IPS-18a (cell line): ENCODE results near the gene IFT81.
"Not testable (repeated sequence)": the region's sequence is repeated elsewhere in the genome, so short reads cannot be mapped to it uniquely, and the experiment has no call there.

ENCODE experiments used
- H3K27ac ChIP-seq: one replicate; pipeline ENCODE4 v1.5.1; 2013; ENCODE audit warnings: low read length
- H3K27me3 ChIP-seq: one replicate; pipeline ENCODE4 v1.6.1; 2013; ENCODE audit warnings: mild to moderate bottlenecking, low read length; ENCODE audit not compliant: control insufficient read depth, insufficient read depth
- H3K36me3 ChIP-seq: one replicate; pipeline ENCODE4 v1.6.1; 2013; ENCODE audit warnings: low read depth, low read length; ENCODE audit not compliant: control insufficient read depth
- H3K4me1 ChIP-seq: one replicate; pipeline ENCODE4 v1.6.1; 2013; ENCODE audit warnings: low read depth, low read length; ENCODE audit not compliant: control insufficient read depth
- H3K4me3 ChIP-seq: one replicate; pipeline ENCODE4 v1.5.1; 2013; ENCODE audit warnings: low read length
- H3K9ac ChIP-seq: one replicate; pipeline ENCODE4 v1.6.1; 2013; ENCODE audit warnings: mild to moderate bottlenecking, low read length, moderate library complexity
- H3K9me3 ChIP-seq: one replicate; pipeline ENCODE4 v1.6.1; 2013; ENCODE audit warnings: low read depth, low read length; ENCODE audit not compliant: control insufficient read depth

The IFT81 gene

GRCh38 chr12:110222433-110222832, 98.3 kb downstream of the IFT81 start:
- Histone ChIP-seq H3K4me1 (no peaks in the 10 kb centered on the region), H3K27ac (no peak overlapping the region), H3K9me3 (no peaks in the 10 kb centered on the region), H3K27me3 (no peaks in the 10 kb centered on the region), H3K4me3 (no peak overlapping the region), H3K36me3 (no peaks in the 10 kb centered on the region), H3K9ac (no peak overlapping the region)

DNA sequence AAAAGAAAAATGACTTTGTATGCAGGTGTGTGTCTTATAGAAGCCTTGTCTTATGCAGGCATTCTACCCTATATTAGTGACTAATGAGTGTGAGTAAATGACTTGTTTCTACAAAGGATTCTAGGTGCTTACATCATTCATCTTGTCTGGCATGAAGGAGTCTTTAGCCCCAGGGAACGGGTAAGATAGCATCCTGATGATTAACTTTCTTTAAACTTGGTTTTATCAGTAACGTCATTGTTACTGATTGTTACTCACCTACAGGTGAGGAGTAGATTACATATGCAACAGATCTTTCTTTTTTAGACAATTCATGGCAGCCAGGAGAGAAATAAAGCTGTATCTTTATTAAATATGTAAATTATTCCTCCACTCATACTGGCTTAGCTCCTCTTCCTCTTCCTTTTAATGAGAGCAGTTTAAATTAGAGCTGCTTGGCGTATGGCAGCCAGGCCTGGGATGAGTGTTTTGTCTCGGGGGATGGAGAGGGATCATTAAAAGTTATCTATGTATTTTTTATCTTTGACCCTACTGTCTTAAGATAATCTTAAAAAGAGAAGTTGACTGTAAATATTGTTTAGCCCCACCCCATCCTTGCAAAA, 99.7 kb downstream of the IFT81 start:
- no peaks in the 10 kb centered on the region for H3K4me1 ChIP-seq
- no peaks in the 10 kb centered on the region for H3K9me3 ChIP-seq
- H3K9ac ChIP-seq = no peak overlapping the region
- H3K36me3 ChIP-seq = no peaks in the 10 kb centered on the region
- H3K27ac ChIP-seq = no peak overlapping the region
- no peak overlapping the region for H3K4me3 ChIP-seq
- no peaks in the 10 kb centered on the region for H3K27me3 ChIP-seq

- H3K36me3 ChIP-seq = no peaks in the 10 kb centered on the region
- H3K27me3 ChIP-seq = no peaks in the 10 kb centered on the region
- H3K9ac ChIP-seq = no peak overlapping the region
- no peak overlapping the region for H3K27ac ChIP-seq
- no peak overlapping the region for H3K4me3 ChIP-seq
- no peaks in the 10 kb centered on the region for H3K4me1 ChIP-seq
- H3K9me3 ChIP-seq = no peaks in the 10 kb centered on the region
Observed at GRCh38 chr12:110224379-110225304, 100.5 kb downstream of the IFT81 start.

DNA sequence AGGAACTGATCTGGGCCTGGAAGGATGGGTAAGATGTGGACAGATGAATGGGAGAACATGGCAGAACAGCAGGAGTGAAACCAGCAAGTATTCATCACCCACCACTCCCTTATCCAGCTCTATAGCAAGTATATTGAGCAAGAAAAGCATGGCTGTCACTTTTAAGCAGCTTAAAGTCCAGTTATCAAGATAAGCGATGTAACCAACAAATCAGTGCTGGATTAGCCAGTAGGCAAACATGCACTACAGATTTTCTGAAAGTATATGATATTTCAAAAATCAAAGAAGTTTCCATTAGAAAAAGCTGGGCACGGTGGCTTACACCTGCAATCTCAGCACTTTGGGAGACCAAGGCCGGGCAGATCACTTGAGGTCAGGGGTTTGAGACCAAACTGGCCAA, 103.0 kb downstream of the IFT81 start:
- H3K36me3 ChIP-seq = no peaks in the 10 kb centered on the region
- H3K27ac ChIP-seq = no peak overlapping the region
- no peaks in the 10 kb centered on the region for H3K9me3 ChIP-seq
- H3K27me3 ChIP-seq = no peaks in the 10 kb centered on the region
- no peak overlapping the region for H3K9ac ChIP-seq
- no peak overlapping the region for H3K4me3 ChIP-seq
- no peaks in the 10 kb centered on the region for H3K4me1 ChIP-seq

DNA sequence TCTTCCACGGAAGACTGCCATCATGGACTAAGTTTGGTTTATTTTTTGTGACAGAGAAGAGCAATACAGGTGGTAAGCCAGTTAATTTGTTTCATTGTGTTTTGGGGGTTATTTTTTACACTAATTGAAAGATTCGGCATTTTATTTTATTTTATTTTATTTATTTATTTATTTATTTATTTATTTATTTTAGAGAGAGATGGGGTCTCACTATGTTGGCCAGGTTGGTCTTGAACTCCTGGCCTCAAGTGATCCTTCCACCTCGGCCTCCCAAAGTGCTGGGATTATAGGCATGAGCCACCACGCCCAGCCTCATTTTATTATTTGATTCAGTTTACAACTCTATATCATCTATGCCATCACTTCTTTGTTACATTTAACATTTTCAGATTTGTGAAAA, 104.2 kb downstream of the IFT81 start:
- H3K4me3 ChIP-seq, H3K36me3 ChIP-seq, H3K9me3 ChIP-seq, H3K27me3 ChIP-seq, H3K4me1 ChIP-seq, H3K9ac ChIP-seq, H3K27ac ChIP-seq: not testable (repeated sequence)

DNA sequence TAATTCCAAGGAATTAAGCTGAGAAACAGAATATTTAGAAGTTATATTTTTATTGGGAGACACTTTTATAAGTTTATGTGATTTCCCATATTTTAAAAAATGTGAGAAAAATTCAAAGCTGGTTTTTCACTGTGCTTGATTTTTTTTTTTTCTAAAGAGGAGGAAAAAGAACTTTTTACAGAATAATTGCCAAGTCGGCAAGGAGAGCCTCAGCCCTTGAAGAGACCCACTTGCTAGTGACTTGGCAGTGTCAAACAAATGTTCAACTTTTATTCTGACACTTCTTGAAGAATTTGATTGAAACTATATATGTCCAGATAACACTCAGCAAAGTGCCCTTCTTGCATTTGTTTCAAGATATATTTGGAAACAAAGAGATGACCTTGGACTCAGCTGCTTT, 104.6 kb downstream of the IFT81 start:
- Histone ChIP-seq H3K4me3 (no peak overlapping the region), H3K9me3 (no peaks in the 10 kb centered on the region), H3K27me3 (no peaks in the 10 kb centered on the region), H3K4me1 (no peaks in the 10 kb centered on the region), H3K27ac (no peak overlapping the region), H3K9ac (no peak overlapping the region), H3K36me3 (no peaks in the 10 kb centered on the region)

GRCh38 chr12:110229409-110229808, 105.3 kb downstream of the IFT81 start:
- H3K9ac ChIP-seq = no peak overlapping the region
- no peak overlapping the region for H3K27ac ChIP-seq
- H3K36me3 ChIP-seq = no peaks in the 10 kb centered on the region
- no peak overlapping the region for H3K4me3 ChIP-seq
- H3K27me3 ChIP-seq = no peaks in the 10 kb centered on the region
- no peaks in the 10 kb centered on the region for H3K4me1 ChIP-seq
- no peaks in the 10 kb centered on the region for H3K9me3 ChIP-seq

- no peak overlapping the region for H3K27ac ChIP-seq
- H3K4me1 ChIP-seq = no peaks in the 10 kb centered on the region
- H3K4me3 ChIP-seq = no peak overlapping the region
- no peaks in the 10 kb centered on the region for H3K36me3 ChIP-seq
- H3K27me3 ChIP-seq = no peaks in the 10 kb centered on the region
- no peak overlapping the region for H3K9ac ChIP-seq
- H3K9me3 ChIP-seq = no peaks in the 10 kb centered on the region
Observed at GRCh38 chr12:110230655-110231054, 106.5 kb downstream of the IFT81 start.

DNA sequence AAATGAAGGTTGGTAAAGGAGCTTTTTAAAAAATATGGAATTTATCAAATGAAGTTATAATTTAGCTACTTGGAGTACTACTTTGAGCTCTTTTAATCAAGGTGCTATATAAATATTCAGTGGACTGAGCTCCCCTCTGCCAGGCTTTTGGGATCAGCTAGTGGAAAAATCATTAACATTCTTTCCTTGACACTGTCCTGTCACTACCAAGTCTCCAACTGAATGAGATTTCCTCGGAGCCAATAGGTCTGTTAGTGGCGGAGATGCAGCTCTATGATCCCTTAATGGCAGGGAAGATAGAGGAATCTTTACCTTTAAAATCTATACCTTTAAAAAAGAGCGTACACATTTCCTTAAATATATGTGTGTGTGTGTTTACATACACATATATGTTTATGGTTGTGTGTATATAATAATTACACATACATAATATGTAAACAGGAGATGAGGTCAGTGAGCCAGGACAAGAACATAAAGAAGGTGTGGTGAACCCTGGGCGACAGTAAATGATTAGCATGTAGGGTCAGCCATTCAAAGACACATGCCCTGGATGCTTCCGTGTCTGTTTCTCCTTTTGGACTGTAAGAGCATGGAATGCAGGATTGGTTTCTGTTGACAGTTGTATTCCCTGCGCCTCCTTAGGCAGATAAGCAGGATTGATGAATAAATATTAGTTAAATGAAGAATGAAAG, 109.2 kb downstream of the IFT81 start:
- no peaks in the 10 kb centered on the region for H3K36me3 ChIP-seq
- no peaks in the 10 kb centered on the region for H3K9me3 ChIP-seq
- H3K27ac ChIP-seq = no peak overlapping the region
- no peaks in the 10 kb centered on the region for H3K4me1 ChIP-seq
- no peak overlapping the region for H3K4me3 ChIP-seq
- no peak overlapping the region for H3K9ac ChIP-seq
- no peaks in the 10 kb centered on the region for H3K27me3 ChIP-seq

GRCh38 chr12:110234331-110234751, 110.2 kb downstream of the IFT81 start:
- Histone ChIP-seq H3K9me3 (no peaks in the 10 kb centered on the region), H3K9ac (no peak overlapping the region), H3K4me1 (no peaks in the 10 kb centered on the region), H3K27me3 (no peaks in the 10 kb centered on the region), H3K27ac (no peak overlapping the region), H3K4me3 (no peak overlapping the region), H3K36me3 (no peaks in the 10 kb centered on the region)

- Histone ChIP-seq H3K9me3 (no peaks in the 10 kb centered on the region), H3K4me1 (no peaks in the 10 kb centered on the region), H3K27me3 (no peaks in the 10 kb centered on the region), H3K9ac (no peak overlapping the region), H3K27ac (no peak overlapping the region), H3K36me3 (no peaks in the 10 kb centered on the region), H3K4me3 (no peak overlapping the region)
Observed at GRCh38 chr12:110234755-110235154, 110.6 kb downstream of the IFT81 start.
